SJCRH30 (cell line): ENCODE data around the gene APAF1. TPM values are rescaled to one million over a fixed set of nuclear protein-coding genes. Genes with fewer than 3 reads are reported as not detected.

Source experiments
- DNase-seq, 2 experiments: peaks; one replicate each; pipeline ENCODE4 v3.0.0-alpha.2; 2015 to 2020
- H3K27ac ChIP-seq: fragments of 250-450 bp; sonication (Bioruptor Pico); 2 replicates; pipeline ENCODE4 v1.5.1; 2020; ENCODE audit warnings: mild to moderate bottlenecking, moderate library complexity
- H3K27me3 ChIP-seq: fragments of 250-450 bp; sonication (Bioruptor Pico); 2 replicates; pipeline ENCODE4 v1.5.1; 2020; ENCODE audit warnings: mild to moderate bottlenecking, moderate library complexity
- H3K36me3 ChIP-seq: fragments of 250-450 bp; sonication (Bioruptor Pico); 2 replicates; pipeline ENCODE4 v1.5.1; 2020; ENCODE audit warnings: mild to moderate bottlenecking, moderate library complexity
- H3K4me1 ChIP-seq: fragments of 250-450 bp; sonication (Bioruptor Pico); 2 replicates; pipeline ENCODE4 v1.5.1; 2020; ENCODE audit warnings: mild to moderate bottlenecking, moderate library complexity
- H3K4me3 ChIP-seq: fragments of 250-450 bp; sonication (Bioruptor Pico); 2 replicates; pipeline ENCODE4 v1.5.1; 2020; ENCODE audit warnings: mild to moderate bottlenecking, moderate library complexity
- H3K9me3 ChIP-seq: fragments of 250-450 bp; sonication (Bioruptor Pico); replicated peaks from 2 replicates; pipeline ENCODE4 v1.5.1; 2020; ENCODE audit warnings: mild to moderate bottlenecking, moderate library complexity
- total RNA-seq: library from RNA; depleted of rRNA; stranded (reverse); fragments of >200 nt; shearing (Covaris generic); gene quantifications from 2 replicates; pipeline ENCODE4 v1.2.3, GENCODE V29; 2014

APAF1 gene
- total RNA-seq, 1 experiment from 2014 or later: 47.4 TPM

DNA sequence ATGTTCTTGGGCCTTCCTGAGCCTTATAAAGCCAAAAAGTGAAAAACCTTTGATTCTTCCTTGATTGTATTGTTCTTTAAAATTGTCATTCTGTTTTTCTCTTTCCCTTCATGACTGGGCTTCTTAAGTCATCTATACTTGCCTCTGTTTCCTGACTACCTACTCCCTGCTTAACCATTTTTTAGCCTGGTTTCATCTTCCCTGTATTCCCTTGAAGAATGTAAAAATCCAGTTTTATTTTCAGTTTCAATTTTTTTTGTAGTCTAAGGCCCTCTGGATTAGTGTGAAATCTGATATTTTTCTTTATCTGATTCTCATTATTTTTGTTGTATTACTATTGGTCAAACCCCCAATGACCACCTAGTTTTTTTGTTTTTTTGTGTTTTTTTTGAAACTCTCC is 46.3 kb downstream of the APAF1 start:
- Histone ChIP-seq H3K27me3 (no peaks in the 10 kb centered on the region), H3K9me3 (no peaks in the 10 kb centered on the region), H3K4me1 (no peaks in the 10 kb centered on the region), H3K27ac (no peak overlapping the region), H3K4me3 (no peak overlapping the region), H3K36me3 (peaks cover 31% of the 10 kb centered on the region)
- DNase-seq: no peak

DNA sequence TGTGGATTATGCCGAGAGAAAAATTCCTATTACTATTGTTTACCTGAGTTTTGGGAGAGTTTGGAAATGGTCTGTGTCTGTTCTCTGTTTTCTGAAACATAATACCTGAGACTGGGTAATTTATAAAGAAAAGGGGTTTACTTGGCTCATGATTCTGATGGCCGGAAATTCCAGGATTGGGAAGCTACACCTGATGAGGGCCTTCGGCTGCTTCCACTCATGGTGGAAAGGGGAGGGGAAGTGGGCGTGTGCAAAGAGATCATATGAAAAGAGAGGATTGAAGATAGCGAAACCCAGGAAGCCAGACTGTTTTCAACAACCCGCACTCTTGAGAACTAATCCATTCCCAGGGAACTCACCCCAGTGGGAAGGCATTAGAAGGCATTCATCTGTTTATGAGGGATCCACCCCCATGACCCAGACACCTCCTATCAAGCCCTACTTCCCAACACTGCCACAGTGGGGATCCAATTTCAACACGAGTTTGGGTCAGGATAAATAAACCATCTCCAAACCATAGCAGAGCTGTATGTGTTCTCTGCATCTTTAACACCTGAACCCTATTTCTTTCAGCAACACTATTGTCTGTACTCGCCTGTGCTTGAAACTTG is 51.1 kb downstream of the APAF1 start:
- Histone ChIP-seq H3K9me3 (no peaks in the 10 kb centered on the region), H3K27me3 (no peaks in the 10 kb centered on the region), H3K4me3 (no peak overlapping the region), H3K27ac (no peak overlapping the region), H3K36me3 (peaks cover 20% of the 10 kb centered on the region), H3K4me1 (peaks cover 3% of the 10 kb centered on the region)
- no peak for DNase-seq

- Histone ChIP-seq H3K27me3 (no peaks in the 10 kb centered on the region), H3K27ac (no peak overlapping the region), H3K9me3 (no peaks in the 10 kb centered on the region), H3K4me3 (no peak overlapping the region), H3K36me3 (peaks cover 20% of the 10 kb centered on the region), H3K4me1 (peaks cover 10% of the 10 kb centered on the region)
- no peak for DNase-seq
These were observed 52.1 kb downstream of the APAF1 start for GRCh38 chr12:98697209-98697608.

DNA sequence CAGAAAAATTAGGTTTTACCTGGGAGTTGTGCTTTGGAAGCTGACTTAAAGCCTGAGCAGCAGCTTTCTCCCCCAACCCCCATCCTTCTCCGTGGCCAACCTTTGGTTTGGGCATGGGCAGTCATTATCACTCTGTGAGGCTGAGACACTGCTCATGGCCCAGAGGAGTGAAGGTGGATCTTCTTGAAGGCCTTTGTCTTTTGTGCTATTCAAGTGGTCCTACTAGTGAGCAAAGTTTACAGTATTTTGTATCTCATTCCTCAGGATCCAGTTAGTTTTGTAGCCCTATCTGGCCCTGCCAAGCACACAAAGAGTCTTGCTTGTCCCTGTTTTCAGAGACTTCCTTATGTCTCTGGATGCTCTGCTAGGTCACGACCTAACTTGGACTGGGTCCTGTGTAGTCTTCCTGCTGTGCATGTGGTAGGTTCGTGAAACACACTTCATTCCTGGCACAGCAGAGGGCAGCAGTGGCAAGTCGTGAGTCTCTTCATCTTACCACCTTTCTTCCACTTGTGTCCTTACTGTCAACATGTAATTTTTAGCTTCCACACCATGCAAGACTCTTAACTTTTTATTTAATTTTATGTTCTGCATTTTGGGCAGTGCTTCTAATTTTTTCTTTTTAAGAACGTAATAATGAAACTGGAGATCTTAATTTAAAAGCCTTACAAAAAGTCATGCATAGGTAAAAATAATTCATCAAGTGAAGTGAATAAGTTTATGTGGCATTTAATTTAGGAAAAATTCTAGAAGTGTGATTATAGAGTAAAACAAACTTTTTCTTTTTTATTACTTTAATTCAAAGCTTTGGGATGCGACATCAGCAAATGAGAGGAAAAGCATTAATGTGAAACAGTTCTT is 53.7 kb downstream of the APAF1 start:
- Histone ChIP-seq H3K9me3 (no peaks in the 10 kb centered on the region), H3K4me1 (peaks cover 10% of the 10 kb centered on the region), H3K36me3 (peaks cover 17% of the 10 kb centered on the region), H3K27me3 (no peaks in the 10 kb centered on the region), H3K4me3 (no peak overlapping the region), H3K27ac (no peak overlapping the region)
- DNase-seq: peak; percentile 27 to 65

GRCh38 chr12:98699586-98699985 is 54.5 kb downstream of the APAF1 start:
- peaks cover 10% of the 10 kb centered on the region for H3K4me1 ChIP-seq
- H3K4me3 ChIP-seq: no peak overlapping the region
- no peak overlapping the region for H3K27ac ChIP-seq
- H3K27me3 ChIP-seq: no peaks in the 10 kb centered on the region
- no peaks in the 10 kb centered on the region for H3K9me3 ChIP-seq
- peaks cover 11% of the 10 kb centered on the region for H3K36me3 ChIP-seq
- DNase-seq: no peak

DNA sequence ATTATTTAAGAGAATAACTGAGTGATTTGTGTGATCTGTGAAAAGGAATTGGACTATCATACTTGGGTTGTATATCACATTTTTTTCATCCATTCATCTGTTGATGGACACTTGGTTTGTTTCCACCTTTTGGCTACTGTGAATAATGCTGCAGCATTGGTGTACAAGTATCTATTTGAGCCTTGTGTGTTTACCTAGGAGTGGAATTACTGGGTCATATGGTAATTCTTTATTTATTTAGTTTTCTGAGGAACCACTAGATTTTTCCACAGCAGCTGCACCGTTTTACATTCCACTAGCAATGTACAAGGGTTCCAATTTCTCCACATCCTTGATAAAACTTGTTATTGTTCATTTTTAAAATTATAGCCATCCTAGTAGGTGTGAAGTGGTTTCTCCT is 56.1 kb downstream of the APAF1 start:
- no peak overlapping the region for H3K4me3 ChIP-seq
- peak overlapping the region; percentile 25; the same call in 1 of the 2 replicates for H3K27ac ChIP-seq
- DNase-seq: peak; percentile 9 to 45
- peaks cover 10% of the 10 kb centered on the region for H3K4me1 ChIP-seq
- peaks cover 10% of the 10 kb centered on the region for H3K36me3 ChIP-seq
- no peaks in the 10 kb centered on the region for H3K27me3 ChIP-seq
- no peaks in the 10 kb centered on the region for H3K9me3 ChIP-seq

DNA sequence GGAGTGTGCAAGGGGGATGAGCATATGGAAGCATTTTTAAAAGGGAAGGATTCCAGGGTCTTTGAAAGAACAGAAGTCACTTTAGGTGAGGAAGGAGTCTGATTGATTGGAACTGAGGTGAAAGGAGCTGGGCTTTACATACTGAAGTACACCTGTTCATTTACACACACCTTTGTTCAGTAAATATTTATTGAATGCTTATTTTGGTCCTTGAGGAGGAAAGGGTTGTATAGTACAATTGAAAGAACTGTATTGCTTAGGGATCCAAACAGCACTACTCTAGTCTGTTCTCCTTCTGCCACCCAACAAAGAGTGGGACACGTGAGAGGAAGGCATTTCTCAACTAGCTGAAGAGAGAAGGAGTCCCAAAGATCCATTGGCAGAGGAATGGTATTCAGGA is 63.9 kb downstream of the APAF1 start:
- Histone ChIP-seq H3K4me1 (no peaks in the 10 kb centered on the region), H3K36me3 (peaks cover 26% of the 10 kb centered on the region), H3K9me3 (no peaks in the 10 kb centered on the region), H3K4me3 (no peak overlapping the region), H3K27ac (no peak overlapping the region), H3K27me3 (no peaks in the 10 kb centered on the region)
- DNase-seq: no peak

GRCh38 chr12:98714426-98714825 is 69.3 kb downstream of the APAF1 start:
- H3K27ac ChIP-seq: no peak overlapping the region
- H3K4me3 ChIP-seq: no peak overlapping the region
- DNase-seq: peak in 1 of 2 experiments; percentile 26
- no peaks in the 10 kb centered on the region for H3K4me1 ChIP-seq
- no peaks in the 10 kb centered on the region for H3K27me3 ChIP-seq
- peaks cover 29% of the 10 kb centered on the region for H3K36me3 ChIP-seq
- no peaks in the 10 kb centered on the region for H3K9me3 ChIP-seq

- H3K27ac ChIP-seq: no peak overlapping the region
- H3K4me3 ChIP-seq: no peak overlapping the region
- no peaks in the 10 kb centered on the region for H3K4me1 ChIP-seq
- DNase-seq: no peak
- no peaks in the 10 kb centered on the region for H3K27me3 ChIP-seq
- H3K9me3 ChIP-seq: no peaks in the 10 kb centered on the region
- peaks cover 19% of the 10 kb centered on the region for H3K36me3 ChIP-seq
These were observed 74.7 kb downstream of the APAF1 start for GRCh38 chr12:98719515-98720504.

GRCh38 chr12:98721204-98721702 is 76.2 kb downstream of the APAF1 start:
- Histone ChIP-seq H3K36me3 (peaks cover 26% of the 10 kb centered on the region), H3K4me1 (no peaks in the 10 kb centered on the region), H3K27me3 (no peaks in the 10 kb centered on the region), H3K4me3 (no peak overlapping the region), H3K9me3 (no peaks in the 10 kb centered on the region), H3K27ac (no peak overlapping the region)
- DNase-seq: no peak

DNA sequence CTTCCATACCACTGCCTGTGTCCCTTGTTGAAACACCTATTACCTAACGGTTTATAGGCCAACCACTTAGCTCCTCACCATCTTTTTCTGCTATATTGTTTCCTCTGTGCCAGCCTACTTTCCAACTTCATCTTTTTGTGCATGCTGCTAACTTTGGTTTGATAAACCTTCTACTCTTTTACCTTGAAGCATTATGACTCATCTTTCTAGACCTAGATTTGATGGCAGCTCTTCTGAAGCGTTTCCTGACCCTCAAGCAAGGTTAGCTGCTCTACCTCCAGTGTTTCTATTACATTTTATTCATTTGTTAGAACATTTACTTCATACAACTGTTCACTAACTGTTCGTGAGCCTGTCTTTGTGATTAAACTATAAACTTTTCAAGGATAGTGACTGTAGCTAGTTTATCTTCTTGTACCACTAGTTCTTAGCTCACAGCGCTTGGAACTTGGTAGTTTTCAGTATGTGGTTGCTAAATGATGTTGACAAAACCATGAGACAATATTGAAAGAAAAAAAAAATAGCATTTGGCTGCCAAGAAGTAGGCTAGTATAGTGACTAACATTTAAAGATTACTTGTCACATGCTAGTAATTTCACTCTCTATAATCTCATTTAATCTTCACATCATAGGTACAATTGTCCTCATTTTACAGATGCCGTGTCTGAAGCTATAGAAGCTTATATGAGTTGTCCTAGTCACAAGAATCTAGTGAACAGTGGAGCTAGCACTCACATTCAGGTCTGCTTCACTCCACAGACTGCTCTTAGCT is 79.5 kb downstream of the APAF1 start:
- H3K36me3 ChIP-seq: peaks cover 34% of the 10 kb centered on the region
- H3K27ac ChIP-seq: no peak overlapping the region
- H3K4me1 ChIP-seq: no peaks in the 10 kb centered on the region
- no peaks in the 10 kb centered on the region for H3K9me3 ChIP-seq
- no peak for DNase-seq
- no peak overlapping the region for H3K4me3 ChIP-seq
- H3K27me3 ChIP-seq: no peaks in the 10 kb centered on the region

- H3K27ac ChIP-seq: no peak overlapping the region
- peaks cover 35% of the 10 kb centered on the region for H3K36me3 ChIP-seq
- H3K4me3 ChIP-seq: no peak overlapping the region
- no peaks in the 10 kb centered on the region for H3K9me3 ChIP-seq
- DNase-seq: peak; percentile 50 to 73
- no peaks in the 10 kb centered on the region for H3K27me3 ChIP-seq
- no peaks in the 10 kb centered on the region for H3K4me1 ChIP-seq
These were observed 80.6 kb downstream of the APAF1 start for GRCh38 chr12:98725476-98726247.

DNA sequence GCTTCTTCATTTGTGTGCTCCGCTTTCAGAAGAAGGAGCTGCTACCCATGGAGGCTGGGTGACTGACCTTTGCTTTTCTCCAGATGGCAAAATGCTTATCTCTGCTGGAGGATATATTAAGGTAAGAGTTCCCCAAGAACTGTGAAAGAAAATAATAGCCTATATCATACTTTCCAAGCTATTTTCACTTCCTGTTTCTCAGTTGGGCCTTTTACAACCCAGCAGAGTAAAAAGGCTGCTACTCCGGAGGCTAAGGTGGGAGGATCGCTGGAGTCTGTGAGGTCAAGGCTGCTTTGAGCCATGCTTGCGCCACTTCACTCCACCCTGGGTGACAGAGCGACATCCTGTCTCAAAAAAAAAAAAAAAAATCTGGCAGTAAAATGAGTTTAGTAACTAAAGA is 82.1 kb downstream of the APAF1 start:
- Histone ChIP-seq H3K27ac (no peak overlapping the region), H3K4me1 (no peaks in the 10 kb centered on the region), H3K36me3 (peaks cover 41% of the 10 kb centered on the region)

More for the DNA sequence above, 82.1 kb downstream of the APAF1 start:
- DNase-seq: no peak
- H3K4me3 ChIP-seq: no peak overlapping the region
- no peaks in the 10 kb centered on the region for H3K9me3 ChIP-seq
- H3K27me3 ChIP-seq: no peaks in the 10 kb centered on the region
